Stimulated activated CD8-positive, alpha-beta memory T cell treated with anti-CD3 and anti-CD28 coated beads, Interleukin-15, amount 100 ng/mL, for 1 hour (primary cell): ENCODE data around the gene PDGFD.

Experiments used
- DNase-seq: peaks from one replicate; pipeline ENCODE4 v3.0.0-alpha.2; 2020; ENCODE audit warnings: low read depth

The PDGFD gene

DNA sequence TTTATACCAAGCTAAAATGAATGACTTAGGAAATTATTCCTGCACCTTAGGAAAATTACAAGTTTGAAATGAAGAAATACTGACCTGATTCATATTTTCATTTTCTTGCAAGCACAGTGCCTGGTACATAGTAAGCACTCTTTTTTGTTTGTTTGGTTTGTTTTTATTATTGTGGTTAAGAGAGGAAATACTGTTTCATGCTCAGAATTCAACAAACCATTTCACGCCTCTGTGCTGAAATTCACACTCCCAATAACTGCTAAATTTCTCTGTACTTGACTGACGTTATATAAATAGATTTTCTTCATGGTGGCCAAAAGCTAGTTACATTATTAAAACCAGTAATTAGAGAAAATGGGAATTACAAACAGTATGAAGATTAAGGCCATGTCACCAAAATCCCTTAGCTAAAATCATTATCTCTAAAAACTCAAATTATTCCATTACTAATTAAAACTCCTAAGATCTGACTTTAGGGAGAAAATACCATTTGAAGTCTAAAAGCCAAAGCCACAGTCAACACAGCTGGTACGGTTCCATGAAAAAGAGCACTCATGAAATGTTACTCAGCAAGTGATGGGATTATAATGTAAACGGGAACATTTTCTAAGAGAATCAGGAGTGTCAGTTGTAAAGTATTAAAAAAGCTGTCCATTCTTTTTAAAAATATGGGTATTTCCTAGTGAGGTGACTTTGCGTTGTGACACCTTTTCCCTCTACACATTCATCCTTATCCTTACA lies 205.3 kb downstream of the PDGFD start:
- DNase-seq = no peak

DNA sequence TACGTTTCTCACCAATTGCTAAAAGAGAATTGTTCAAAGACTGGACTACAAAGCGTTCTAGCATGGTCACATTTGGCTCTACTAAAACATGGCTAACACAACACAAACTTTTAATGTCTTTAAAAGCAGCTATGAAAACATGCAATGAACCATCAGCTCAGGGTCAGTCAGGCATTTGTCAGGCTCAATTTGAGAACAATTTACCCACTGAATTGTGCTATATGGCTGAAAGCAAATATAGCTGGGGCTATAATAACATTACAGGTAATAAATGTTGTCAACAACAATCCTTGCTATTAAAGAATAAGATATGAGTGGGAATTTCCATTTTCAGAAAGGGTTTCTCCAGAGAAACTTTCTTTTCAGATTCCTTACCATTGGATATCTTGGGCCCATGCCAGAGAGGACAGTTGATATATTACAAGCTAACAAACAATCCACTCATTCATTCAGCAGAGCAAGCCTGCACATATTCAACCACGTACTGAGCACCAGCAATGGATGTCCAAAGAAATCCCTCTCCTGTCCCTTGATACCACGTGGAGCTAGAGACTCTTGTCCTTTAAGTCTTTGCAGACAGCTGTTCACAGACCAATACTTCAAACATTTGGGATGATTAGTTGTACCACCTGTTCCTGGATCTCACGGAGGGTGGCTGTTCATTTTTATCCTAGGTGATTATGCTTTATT lies 210.0 kb downstream of the PDGFD start:
- no peak for DNase-seq

DNA sequence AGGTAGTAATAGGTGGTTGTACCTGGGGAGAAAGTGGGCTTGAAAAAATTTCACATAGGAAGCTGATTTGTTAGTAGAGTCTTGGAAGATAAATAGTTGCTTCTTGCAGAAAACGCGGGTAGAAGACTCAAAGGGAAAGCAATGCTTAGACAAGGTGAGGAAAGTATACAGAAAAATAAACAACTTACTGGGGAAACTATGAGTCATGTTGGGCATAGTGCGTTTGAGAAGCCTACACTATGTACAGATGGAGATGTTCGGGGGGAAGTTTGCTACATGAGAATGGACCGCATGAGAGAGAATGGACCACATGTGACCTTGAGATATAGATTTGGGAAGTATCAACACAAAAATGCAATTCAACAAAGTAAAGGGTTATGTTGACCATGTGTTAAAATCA lies 214.2 kb downstream of the PDGFD start:
- no peak for DNase-seq

DNA sequence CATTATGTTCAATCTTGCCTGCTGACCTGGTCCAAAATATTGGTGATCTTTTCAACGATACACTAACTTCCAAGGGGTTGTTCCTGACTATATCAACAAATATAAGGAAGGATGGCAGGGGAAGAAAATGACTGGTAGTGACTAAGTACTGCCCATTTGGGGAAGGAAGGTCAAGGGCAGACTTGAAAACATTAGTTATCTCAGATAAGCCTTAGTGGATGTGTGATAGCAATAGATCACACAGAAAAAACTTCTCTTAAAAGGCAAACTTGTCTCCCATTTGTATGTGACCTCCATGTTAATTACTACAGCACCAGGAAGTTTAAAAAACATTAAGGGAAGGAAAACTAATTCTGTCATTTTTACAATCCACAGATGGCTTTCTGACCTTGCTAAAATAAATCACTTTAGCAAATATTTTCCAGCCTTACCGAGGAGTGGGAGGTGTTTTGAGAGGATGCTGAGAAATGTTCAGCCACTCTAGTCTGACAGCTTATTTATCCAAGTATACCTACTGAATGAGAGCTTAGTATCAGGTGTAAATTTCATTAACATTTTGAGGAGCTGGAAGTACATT lies 215.7 kb downstream of the PDGFD start:
- DNase-seq = no peak

DNA sequence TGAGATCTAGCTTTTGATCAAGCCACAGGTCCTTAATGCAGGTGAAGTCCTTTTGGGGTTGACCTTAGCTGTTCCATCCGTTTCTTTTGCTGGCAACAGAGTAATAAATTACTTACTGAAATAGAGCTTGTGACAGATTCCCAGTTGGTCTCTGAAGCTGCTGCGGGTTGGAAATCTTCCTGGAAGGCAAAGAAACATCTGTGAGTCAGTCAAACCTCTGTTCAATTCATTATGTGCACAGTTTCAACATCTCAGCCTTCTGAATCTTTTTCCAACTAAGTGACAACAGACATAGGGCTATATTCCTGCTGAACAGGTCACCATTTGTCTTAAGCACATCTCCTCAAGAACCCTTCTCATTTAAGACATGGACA lies 216.4 kb downstream of the PDGFD start:
- DNase-seq = no peak

DNA sequence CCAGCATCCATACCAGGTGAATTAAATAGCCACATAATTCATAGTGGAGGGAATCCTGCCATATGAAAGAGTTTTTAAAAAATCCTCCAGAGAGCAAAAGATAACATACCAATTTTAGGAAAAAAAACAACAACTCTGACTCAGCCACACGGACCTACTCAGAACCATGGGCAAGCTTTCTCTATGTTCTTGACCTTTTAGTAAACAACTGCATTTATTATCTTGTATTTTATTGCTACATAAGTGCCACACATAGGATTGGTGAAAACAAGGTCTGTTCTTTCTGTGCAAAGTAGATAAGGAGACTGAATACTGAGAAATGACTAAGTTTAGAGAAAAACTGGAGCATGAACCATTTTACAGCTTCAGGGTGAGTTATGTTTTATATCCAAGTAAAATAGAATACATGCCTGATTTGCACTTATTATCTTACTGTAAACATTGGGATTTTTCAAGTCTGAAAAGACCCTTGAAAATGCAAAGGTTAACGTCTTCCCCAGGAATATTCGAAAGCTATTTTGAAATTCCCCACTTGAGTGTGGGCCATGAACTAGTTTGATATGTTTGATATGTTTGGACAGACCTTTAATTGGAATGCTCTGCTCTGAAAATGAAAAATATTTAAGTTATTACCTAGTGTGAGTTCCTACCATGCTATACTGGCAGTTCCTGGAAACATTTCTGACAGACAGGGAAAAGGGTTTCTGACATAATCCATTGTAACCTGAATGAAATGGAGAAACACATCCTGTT lies 217.0 kb downstream of the PDGFD start:
- no peak for DNase-seq

DNA sequence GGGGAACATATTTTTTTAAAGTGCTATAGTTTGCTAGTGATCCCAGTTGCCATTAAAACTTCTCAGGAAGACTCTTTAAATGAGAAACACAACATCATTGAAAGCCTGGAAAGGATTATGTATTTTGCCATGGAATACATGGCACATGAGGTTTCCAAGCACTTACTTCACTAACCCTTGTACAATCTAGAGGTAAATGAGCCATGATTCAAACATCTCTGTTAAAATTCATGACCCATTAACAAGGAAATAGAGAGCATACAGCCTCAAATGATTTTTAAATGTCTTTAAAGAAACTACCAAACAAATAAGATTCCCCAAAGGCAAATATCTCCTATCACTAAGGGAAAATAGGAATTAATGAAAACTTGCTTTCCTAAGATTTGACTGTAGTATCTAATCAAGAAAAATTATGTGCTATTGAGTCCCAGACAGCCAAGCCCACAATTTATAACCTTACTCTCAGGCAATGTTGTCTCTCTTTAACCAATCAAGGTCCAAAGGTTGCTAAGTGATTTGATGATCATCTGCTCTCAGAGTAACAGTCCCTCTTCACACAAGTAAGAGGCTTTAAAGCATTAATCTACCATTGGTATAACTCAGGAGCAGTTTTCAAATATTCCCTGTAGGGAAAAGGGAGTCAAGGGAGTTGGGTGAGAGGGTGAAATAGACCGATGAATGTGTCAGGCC lies 219.6 kb downstream of the PDGFD start:
- DNase-seq = no peak

DNA sequence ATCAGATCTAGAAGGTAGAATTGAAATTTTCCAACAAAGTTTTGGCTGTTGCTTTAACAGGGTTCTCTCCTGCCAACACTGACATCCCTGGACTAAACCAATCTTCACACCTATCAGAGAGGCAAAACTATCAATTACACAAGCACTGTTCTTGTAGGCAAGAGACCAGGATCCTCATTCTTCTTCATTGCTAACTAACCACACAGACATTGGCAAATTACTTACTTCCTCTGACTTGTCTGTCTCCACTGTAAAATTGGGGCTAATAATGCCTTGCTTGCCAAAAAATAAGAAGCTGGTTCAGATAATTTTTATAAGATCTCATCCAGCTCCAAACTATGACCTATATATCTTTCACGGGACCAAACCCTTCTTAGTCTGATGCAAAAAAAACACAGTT lies 221.3 kb downstream of the PDGFD start:
- no peak for DNase-seq

DNA sequence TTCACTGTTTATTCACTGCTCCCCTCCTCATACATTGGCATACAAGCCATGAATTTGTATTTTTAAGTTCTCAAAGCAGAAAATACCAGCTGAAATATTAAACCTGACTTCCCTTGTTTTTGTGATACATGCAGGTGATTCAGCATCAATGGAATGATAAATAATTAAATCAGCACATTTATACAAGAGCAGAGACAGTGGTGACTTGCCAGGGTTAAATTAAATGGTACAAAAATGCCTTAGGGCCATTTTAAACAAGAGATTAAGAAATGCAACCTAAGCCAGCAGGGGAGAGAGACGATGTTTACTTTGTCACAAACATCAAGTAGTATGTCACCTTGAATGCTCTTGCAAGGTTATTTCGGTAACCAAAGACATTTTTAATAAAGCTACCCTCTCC lies 223.4 kb downstream of the PDGFD start:
- DNase-seq = no peak

DNA sequence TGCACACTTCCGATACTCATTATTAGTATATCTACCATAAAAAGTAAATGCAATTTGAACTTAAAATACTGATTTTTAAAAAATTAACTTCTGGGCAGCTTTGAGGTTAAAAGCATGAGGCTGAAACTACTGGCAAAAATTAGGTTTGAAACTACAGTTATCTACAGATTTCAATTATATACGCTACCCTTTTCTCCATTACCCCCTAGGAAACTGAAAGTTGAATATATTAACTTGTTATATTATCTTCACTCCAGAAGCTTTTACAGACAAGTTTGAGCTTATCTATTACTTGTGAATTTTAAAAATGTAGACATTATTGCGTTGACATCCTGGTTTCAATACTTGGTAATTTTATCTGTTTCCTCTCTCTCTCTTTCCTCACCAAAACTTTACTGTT lies 224.3 kb downstream of the PDGFD start:
- no peak for DNase-seq

DNA sequence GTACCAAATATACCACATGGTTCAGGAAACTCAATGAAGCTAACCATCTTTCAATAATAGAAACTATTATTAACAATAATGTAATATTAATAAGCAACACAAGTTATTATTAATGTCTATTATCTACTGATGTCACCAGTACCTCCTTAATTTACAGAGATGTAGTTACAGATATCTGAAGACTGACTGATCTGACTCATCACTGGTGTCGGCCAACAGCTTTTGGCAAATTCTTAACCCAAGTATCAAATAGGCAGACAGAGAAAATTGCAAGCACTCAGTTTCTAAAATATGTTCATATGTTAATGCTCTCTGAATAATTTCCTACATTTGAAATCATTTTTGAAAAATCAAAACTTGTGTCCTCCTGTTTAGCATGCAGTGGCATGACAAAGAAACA lies 227.9 kb downstream of the PDGFD start:
- no peak for DNase-seq

DNA sequence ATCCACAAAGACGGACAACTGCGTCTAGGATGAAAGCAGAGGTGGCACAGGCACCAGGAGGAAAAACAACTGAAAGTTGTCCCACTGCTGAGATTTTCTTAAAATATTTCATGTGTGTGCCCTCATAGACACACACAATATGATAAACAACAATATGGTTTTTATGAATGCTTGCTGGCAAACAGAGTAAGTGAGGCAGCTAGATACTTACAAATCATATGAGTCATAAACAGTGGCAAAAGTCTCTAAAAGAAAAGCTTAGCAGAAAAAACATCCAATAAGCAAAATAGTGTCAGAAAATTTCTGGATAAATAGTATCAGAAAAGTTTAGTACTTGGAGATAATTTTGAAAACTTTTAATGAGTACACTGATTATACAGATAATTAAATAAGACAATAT lies 228.7 kb downstream of the PDGFD start:
- DNase-seq = no peak

DNA sequence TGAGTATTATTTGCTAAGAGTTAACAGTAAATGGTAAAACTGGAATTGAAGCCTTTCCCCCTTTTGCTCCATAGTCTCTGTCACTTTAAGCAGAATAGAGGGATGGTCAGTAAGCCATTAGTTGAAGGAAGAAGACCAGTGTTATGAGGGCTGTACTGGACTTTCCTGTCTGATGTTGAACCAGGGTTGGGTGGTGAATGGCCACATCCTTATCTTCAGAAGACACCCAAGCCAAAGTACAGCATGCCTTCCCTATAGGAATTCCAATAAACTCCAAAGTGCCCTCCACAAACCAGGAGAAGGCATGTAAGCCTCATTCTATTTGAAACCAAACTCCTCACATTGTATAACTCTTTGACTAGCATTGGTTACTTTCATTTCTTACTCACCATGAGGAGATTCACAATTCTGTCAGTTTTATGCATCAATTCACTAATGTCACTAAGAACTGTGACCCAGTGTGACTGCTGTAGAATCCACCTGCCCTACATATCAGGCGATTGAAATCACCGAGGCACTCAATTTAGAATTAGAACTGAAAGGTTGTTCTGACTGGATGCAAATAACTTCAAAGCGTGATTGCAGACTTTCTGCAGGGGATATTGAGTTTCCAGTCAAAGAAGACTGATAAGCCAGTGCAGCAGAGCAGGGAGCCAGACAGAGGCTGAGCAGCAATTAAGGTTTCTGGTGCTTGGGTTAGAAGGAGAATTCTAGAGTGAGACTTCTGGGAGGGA lies 234.6 kb downstream of the PDGFD start:
- no peak for DNase-seq

DNA sequence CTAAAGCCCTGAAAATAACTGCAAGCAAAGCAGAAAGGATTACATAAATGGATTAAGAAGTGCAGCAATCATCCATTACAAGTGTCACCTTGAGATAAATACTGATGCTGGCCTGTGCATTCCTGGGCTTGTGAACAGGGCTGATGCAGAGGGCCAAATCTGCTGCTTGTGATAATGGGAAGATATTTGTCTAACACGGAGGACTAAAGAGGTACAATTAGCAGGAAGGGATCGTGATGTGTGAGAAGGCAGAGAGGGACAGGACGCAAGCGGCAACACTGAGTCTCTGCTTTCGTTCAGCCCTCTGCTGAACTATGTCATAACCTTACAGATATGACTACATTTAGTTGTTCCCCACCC lies 235.2 kb downstream of the PDGFD start:
- DNase-seq = no peak

DNA sequence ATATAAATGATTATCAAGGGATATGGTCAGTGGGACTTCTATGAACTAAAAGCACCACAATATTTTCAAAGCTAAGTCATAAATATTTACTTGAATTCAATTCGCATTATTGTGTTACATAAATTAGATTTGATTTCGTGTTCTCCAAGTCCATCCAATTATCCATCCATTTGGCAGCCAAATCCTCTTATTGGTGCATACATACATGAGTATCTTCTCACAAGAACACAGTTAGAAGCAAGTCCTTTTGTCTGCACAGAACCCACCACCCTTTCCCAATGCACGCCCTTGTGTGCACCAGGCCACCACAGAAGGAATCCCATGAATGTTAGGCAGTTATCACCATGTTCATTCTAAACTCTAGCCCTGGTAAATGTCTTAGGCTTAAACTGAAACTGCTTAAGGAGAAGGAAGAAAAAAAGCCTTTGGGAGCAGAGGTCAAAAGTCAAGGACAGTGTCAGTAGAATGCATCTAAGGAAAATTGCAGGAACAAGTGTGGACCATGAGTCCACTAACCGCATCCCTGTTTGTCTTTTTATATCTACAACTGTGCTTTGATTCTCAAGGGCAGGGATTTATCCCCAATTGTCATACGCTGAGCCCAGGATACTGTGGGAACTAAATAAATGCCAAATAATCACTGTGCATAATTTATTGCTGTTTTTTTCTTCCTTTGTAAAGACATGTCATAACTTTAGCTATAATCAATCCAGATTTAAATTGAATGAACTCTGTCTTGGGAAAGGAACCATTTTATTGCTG lies 235.7 kb downstream of the PDGFD start:
- no peak for DNase-seq

DNA sequence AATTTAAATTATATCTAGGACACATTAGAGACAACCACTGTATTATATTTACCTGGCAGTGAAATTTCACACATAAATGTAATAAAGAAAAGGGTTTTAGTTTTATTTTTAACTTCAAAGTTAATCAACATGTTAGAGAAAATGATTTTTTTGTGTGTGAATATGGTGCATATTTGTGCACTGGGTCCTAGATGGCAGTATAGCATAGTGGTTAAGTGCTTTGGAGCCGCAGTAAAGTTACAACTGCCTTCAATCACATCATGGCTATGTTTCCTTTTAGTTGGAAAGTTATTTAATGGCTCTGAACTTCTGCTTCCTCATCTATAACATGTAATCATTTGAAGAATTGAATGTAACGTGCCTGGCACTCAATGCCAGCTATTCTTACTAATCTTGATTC lies 236.4 kb downstream of the PDGFD start:
- DNase-seq = no peak

DNA sequence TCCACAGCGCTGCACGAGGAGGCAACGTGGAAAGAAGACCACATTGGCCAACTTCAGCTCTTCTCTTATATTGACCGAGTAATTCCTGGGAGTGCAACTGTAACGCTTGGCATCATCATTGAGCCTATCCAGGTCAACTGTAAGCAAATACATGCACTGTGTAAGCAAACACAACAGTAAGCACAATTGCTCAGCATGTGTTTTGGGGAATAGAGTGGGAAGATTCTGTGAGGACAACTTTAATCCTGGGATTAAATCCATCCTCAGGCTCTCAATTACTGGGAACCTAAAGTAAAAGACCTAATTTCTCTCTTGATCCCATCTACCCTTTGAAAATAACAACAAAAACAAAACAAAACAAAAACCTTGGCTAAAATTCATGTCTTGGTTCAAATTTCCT lies 237.0 kb downstream of the PDGFD start:
- DNase-seq = no peak

DNA sequence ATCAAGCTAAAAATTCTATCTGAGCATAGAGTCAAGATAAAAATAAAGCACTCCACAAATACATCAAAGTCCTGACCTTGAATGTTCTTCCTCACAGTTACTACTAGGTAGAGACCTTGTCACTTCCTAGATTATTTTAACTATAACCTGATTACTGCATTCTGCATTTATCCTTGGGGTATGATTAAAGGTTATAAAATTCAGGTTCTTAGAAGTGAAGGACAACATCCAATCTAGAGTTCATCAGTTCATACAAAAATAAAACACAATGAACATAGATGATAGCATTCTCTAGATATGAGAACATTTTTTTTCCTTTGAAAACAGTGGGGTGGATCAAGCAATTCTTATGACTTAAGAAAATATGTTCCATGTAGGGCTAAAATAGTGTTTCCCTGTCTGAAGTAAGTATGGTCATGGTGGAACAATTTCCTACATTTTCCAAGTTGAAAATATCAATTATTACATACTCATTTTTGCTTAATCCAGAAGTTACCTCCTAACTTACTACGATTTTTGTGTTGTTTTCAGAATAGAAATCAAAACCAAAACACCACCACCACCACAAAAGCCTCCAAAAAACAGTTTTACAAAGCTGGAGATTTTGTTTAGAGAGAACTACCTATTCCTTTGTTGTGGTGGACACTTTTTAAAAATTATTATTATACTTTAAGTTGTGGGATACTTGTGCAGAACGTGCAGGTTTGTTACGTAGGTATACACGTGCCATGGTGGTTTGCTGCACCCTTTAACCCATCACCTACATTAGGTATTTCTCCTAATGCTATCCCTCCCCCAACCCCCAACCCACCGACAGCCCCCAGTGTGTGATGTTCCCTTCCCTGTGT lies 239.6 kb downstream of the PDGFD start:
- DNase-seq = no peak

DNA sequence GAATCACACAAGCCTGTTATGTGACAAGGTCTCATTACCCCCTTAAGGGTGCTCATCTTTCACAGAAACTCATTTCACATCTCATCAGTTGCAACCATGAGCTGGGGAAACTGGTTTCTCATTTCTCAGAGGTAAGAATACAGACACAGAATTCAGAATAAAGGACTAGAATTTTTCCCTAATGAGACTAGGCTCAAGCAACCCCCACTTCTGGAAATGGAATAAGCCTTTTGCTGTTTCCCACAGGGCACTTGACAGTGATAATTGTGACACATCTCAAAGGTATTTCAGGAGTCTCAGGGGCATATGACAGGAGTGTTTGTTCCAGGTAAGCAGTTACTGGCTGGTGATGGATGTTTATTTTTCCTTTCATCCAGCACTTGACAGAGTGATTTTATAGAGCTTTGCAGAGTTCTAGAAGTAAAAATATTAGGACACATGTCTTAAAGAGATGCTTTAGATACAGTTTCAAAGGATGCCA lies 240.5 kb downstream of the PDGFD start:
- no peak for DNase-seq

DNA sequence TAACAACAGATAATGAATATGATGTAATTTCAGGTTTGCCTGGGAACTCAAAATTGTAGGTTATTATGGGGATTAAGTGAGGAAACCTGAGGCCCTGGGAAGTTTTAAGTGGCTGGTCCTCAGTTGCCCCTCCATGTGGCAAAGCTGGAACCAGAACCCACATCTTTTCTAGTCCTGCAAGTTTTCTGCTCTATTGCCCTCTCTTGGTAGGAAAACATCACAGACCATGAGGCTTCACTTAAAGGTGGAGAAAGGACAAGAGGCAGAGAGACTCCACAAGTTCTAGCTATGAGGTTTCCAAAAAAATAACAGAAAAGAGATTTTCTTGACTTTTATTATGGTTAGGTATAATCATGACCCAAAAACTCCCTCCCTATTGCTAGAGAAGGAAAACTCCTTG lies 243.0 kb downstream of the PDGFD start:
- no peak for DNase-seq
